Effector CD4-positive, alpha-beta T cell (primary cell): ENCODE measurements around the gene MTHFD2L.

Experiments used
- DNase-seq: peaks from one replicate; pipeline ENCODE4 v3.0.0-alpha.2; 2020

The MTHFD2L gene

GRCh38 chr4:74258963-74259362 is 101.0 kb downstream of the MTHFD2L start:
- DNase-seq: no peak

DNA sequence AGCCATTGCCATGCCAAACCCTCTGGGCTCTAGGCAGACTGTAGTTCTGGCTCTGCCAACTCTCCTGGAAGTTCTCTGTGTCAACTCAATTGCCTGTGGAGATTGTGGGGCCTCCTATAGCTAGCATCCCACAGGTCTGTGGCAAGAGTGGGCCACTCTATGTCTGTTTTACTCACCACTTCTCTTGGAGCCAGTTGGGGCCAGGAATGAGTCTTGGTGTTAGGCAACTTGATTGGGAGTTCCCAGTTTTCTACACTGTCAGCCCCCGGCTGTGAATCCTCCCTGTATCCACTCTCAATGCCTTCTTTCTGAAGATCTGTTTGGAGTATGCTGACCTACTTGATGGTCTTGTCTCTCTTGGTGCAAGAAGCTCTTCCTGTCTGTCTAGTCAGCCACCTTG is 102.1 kb downstream of the MTHFD2L start:
- DNase-seq: no peak

DNA sequence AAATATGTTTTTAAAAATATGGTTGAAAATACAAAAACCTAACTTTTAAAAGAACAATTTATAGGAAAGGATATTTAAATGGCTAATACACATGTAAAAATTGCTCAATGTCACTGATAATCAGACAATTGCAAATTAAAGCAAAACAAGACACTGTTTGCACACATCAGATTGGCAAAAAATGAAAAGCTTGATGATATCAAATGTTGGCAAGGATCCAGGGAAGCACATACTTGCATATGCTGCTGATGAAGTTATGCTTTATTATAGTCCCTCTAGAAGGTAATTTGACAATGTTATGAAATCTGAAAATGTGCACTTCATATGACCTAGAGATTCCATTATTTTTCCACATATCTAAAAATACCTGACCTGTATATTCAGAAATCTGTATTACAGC is 104.6 kb downstream of the MTHFD2L start:
- no peak for DNase-seq

- DNase-seq: no peak
Measured at GRCh38 chr4:74263551-74263950, 105.6 kb downstream of the MTHFD2L start.

DNA sequence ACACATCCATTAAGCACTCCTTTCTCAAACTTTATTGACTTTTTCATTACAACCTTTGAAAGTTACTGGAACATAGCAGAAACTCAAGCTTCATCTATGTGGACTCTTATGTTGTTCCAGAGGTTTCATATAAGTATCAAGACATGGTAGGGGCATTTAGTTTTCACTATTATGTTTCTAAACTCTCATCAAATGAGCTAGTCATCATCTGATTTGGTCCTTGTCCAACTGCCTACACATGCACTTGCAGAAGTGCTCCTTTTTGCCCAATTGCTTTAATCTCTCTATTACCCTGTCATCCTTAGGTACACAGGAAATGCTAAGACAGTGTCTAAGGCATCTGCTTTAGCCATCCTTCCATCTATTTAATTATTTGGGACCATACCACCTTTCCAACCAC is 108.2 kb downstream of the MTHFD2L start:
- no peak for DNase-seq

GRCh38 chr4:74267998-74268606 is 110.2 kb downstream of the MTHFD2L start:
- DNase-seq: no peak

- no peak for DNase-seq
Measured at GRCh38 chr4:74268643-74269042, 110.7 kb downstream of the MTHFD2L start.

- no peak for DNase-seq
Measured at GRCh38 chr4:74278490-74278889, 120.6 kb downstream of the MTHFD2L start.

- DNase-seq: no peak
Measured at GRCh38 chr4:74279716-74280115, 121.8 kb downstream of the MTHFD2L start.

- DNase-seq: no peak
Measured at GRCh38 chr4:74282926-74283325, 125.0 kb downstream of the MTHFD2L start.

DNA sequence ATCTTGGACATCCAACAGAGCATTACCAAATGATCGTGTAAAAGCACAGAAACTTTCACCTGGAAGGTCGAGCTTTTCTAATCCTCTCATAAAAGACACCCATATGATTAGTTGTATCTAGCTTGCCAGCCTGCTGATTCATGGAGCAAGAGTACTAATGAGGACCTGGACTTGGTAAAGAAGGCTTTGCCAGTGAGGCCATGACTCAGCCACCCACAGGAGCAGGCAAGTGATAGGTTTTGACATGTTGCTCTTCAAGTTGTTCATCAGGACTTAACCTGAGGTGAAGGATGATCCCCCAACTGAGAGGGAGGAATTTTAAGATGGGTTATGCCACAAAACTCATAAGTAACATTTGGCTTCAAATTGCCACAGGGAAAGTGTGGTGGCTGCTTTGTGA is 125.7 kb downstream of the MTHFD2L start:
- no peak for DNase-seq

GRCh38 chr4:74284053-74284452 is 126.1 kb downstream of the MTHFD2L start:
- DNase-seq: no peak

- DNase-seq: no peak
Measured at GRCh38 chr4:74287164-74287563, 129.2 kb downstream of the MTHFD2L start.

- no peak for DNase-seq
Measured at GRCh38 chr4:74287791-74288190, 129.9 kb downstream of the MTHFD2L start.

DNA sequence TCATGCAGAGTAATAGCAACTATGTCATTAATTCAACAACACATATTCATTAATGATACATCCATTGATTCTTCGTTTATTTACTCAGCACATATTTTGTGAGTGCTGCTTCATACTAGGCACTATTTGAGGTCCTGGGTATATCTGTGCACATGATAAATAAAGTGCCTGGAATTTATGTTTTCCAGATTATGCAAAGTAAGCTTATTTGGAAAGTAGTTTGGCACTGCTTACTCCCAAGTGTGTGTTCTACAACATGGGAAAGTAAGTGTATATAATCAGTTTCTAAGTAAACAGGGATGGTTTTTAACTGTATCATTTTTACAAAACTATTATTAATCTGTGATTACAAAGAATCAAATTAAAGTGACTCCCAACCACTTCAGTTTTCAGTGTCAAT is 133.6 kb downstream of the MTHFD2L start:
- DNase-seq: no peak

- DNase-seq: no peak
Measured at GRCh38 chr4:74292111-74292870, 134.4 kb downstream of the MTHFD2L start.

- DNase-seq: no peak
Measured at GRCh38 chr4:74293558-74293957, 135.6 kb downstream of the MTHFD2L start.

DNA sequence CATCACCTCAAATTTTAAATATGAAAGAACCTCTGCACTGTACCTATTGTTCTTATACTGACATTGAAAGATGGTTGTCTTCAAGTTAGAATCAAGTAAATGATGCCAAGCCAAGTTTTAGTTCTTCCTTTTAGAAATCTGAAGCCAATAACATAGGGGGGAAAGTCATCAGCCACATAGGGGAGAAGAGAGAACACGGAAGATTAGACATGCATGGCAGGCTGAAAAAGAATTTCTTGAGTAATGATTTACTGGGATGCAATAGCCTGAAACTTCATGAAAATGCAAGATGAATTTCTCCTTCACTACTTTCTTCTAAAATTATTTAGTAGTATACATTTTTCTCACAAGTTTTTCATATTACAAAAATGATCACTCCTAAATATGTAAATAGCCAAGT is 136.8 kb downstream of the MTHFD2L start:
- no peak for DNase-seq

DNA sequence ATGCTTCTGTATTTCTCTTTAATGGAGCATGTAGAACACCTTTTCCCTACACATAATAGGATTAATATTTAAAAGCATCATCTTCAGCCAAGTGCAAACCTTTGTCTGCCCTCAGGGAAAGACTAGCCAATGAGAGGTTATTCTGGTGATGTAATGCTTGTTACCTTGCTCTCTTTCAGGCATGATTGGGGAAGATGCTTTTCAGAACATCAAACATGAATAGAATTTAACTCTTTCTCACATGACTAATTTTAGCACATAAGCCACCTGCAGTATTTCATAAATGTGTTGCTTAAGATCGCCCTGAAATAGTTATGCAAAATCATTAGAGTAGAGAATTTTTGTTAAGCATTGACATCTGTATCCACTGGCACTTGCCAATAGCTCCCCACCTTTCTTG is 139.6 kb downstream of the MTHFD2L start:
- DNase-seq: no peak

GRCh38 chr4:74304095-74304625 is 146.2 kb downstream of the MTHFD2L start:
- no peak for DNase-seq

GRCh38 chr4:74305000-74305399 is 147.1 kb downstream of the MTHFD2L start:
- no peak for DNase-seq

GRCh38 chr4:74307170-74307569 is 149.3 kb downstream of the MTHFD2L start:
- no peak for DNase-seq

GRCh38 chr4:74308215-74308614 is 150.3 kb downstream of the MTHFD2L start, which contains the start of gene EPGN:
Gene EPGN, plus strand, starts transcription at chr4:74308470. Its CDS starts 64 bp downstream, at chr4:74308534.
- no peak for DNase-seq

DNA sequence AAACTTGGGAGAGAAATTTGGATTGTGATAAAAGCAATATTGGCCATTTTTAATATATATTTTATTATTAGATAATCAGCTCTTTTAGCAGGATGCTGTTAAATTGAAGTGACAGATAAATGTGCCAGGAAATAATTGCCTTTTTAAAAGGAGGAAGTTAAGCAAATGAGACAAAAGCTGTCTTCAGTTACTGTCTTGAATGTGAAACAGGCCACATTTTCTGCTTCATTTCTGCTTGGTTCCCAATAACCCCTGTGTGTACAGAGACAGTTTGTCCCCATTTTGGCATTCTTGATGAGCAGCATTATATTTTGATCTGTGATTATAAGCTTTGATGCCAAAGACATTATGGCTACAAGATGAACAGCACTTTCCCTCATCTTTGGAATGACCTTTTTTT is 151.3 kb downstream of the MTHFD2L start:
- DNase-seq: no peak
